Endometrial microvascular endothelial cells (primary cell): ENCODE results near the gene RNF126. TPM values are rescaled to one million over a fixed set of nuclear protein-coding genes. Genes with fewer than 3 reads are reported as not detected.
"Not testable (repeated sequence)": the region's sequence is repeated elsewhere in the genome, so short reads cannot be mapped to it uniquely, and the experiment has no call there.

Experiments
- in situ Hi-C: cut with HindIII; loops from 2 replicates; pipeline ENCODE4 v1.10.0; 2017; ENCODE audit warnings: low sequenced_read_pairs, low pct_unique_long_range_greater_than_20kb; ENCODE audit errors: inconsistent ontology term
- total RNA-seq: library from RNA; depleted of rRNA; stranded (reverse); fragments of >200 nt; gene quantifications from one replicate; pipeline ENCODE4 v1.2.3, GENCODE V29; 2015; ENCODE audit errors: inconsistent ontology term

Gene RNF126
- 136 TPM for total RNA-seq

DNA sequence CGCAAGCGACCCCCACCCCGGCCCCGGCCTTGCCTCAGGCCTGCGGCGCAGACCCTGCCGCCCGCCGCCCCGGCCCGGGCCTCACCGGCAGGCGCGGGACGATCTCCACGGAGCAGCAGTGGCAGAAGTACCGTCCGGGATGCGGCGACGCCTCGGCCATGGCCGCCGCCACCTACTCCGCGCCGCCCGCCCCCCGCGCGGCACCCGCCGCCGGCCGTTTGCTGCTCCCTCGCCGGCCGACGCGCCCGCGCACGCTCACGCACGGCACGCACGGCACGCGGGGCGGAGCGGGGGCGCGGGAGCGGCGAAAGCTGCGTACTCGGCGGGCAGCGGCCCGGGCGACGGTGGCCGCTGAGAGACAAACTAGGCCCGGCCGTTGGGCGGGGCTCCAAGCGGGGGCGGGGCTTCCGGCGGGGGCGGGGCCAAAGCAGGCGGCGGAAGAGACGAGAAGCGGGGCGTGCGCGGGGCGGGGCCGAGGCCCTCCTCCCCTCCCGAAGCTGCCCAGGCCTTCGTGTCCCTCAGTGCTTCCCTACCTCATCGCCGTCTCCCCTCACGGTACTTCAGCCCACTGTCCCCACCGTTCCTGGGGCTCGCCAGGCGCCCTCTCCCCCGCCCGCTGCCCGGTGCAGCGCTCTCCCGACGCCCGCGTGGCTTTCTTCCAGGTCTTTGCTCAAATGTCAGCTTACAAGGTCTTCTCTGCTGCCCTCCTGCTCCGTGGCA lies at the start of gene RNF126:
TSS of gene RNF126 (minus strand) at position 253 of the 720 bp plus-strand sequence. CDS start at position 160, 93 bp downstream.
- in situ Hi-C loops = no loop called here

DNA sequence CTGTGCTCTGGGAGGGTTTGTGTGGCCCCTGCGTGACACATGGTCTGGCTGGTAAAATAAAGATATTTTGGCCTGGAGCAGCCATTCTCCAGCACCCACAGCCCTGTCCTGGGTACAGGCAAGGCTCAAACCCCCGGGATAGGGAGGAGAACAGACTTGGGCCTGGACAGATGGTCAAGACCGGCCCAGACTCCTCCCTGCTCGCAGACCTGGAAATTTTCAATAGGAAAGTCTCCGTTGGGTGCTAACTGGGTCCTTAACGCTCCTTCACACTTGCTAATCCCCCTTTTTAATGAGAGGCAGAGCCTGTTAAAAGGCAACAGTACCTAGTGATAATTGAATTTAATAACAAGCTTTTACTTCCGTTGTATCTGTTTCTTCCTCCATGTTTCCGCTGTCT lies 48.2 kb upstream of the RNF126 start:
- in situ Hi-C loops = no loop called here

DNA sequence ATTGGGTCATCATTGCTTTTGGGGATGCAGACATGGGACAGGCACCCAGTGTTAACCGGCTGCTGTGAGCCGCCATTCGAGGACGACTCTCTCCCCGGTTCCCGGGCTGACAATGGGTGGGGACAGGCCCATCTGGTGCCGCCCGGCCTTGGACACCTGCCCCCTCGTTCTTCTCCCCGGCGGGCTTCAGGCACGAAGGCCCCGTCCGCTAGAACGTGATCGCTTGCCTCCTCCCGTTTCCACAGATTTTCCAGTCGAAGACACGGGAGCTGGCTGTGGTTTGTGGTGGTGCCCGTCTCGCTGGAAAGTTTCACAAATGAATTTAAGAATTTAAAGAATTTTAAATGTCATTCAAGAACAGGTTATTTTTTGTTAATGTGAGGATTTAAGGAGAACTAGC lies 47.8 kb upstream of the RNF126 start:
- in situ Hi-C loops = no loop called here

DNA sequence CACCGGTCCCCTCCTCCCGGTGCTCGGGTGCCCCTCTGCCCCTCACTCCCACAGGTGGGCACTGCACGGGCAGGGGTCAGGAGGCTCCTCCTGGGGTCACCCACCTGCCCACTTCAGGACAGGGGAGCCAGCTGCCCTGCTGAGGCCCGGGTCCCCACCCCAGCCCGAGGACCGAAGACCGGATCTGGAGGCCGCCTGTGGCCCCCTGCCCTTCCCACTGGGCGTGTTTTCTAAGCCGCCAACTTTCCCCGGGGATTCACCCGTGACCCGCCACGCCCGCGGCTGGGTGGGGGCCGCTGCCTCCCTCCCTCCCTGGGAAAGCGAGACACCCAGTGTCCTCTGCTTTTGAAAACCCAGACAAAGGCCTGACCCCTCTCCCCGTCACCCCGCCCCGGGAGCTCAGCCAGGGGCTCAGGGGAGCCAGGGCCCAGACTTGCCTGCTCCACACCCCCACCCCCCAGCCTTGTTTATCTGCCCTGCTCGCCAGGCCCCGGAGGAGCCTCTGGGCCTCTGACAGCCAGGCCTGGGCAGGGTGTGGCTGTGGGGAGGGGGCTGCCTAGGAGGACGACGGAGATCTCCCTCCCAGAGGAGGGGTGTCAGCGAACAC lies 47.1 kb upstream of the RNF126 start:
- in situ Hi-C loops = no loop called here

DNA sequence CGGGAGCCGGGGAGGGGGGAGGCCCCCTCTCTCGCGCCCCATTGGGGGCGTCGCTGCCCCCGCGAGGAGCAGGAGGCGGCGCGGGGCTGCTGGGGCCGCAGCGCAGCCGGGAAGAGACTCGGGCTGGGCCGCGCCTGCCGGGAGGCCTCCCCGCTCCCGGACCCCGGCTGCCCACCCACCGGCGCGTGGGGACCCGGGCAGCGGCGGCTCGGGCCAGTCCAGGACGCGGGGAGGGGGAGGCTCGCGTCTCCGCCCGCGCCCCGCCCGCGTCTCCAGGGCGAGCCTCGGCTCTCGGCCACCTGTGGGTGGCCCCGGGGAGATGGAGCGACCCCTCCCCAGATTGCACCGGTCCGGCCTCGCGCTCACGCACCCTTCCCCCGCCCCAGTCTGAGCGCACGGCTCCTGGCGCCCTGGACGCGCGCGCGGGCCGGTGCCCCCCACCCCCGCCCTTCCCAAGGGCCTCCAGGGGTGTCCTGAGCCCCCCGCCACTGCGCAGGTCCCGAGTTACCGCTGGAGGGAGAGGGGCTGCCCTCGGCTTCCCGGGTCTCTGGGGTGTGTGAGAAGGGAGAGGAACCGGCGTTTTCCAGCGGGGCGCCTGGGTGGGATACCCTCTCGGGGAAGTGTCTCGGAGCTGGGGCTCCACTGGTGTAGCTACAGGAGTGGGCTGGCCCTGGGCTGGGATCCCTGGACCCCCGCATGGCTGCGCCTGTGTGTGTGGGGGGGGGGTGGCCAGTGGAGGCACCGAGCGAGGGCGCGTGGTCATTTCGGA lies 46.4 kb upstream of the RNF126 start:
- in situ Hi-C loops = no loop called here

DNA sequence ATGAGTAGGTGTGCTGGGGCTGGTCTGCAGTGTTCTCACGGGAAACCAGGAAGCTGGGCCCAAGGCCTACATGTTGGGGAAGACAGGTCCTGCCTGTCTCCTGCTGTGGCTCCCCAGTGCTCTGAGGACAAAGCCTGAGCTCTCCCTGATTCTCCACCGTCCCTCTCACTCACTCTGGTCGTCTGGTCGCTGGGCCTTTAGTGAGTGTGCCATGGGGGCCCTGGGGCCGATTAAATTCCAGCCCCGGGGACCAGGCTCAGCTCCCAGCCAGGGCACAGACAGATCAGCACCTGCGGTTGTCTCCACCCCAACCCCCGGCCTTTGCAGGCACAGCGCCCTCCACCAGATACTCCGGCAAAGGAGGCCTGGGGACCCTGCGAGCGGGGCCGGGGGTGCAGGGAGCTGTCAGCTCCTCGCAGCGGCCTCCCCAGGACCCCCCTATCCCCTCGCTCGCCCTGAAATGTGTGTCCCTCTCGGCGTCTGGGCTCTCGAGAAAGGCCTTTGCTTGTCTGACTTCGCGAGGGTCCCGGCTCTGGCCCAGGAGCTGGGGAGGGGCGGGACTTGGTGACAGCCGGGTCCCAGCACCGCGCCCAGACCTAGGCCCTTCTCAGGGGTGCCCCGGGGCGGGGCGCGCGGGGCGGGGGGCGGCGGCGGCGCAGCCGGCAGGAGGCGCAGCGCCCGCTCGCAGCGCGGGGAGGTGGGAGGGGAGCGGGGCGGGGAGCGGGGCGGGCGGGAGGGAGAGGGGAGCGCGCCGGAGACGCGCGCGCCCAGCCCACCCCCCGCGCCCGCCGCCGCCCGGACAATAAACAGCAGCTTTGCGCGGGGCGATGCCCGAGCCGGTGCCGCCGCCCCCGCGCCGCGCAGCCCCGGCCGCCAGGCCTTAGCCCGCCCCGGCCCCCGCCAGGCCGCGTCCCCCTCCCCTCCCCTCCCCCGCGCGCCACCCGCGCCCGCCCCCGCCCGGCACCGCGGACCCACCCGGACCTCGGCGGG lies 45.4 kb upstream of the RNF126 start, which contains the start of gene PALM:
TSS of gene PALM (plus strand) at position 782 of the 990 bp plus-strand sequence. CDS start 212 bp downstream, outside the sequence.
- in situ Hi-C loops = no loop called here

DNA sequence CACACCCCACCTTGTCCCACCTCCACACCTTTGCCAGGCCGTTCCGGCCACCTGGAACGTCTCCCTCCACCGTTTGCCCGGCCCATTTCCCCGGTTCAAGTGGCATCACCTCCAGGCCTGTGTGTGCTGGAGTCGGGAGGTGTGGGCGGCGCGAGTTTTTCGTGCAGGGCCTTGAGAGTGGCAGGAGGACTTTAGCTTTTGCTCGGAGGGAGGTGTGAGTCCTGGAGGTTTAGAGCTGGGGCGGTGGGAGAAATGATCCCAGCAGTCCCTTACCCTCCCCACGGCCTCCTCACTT lies 41.4 kb upstream of the RNF126 start:
- in situ Hi-C loops = no loop called here

DNA sequence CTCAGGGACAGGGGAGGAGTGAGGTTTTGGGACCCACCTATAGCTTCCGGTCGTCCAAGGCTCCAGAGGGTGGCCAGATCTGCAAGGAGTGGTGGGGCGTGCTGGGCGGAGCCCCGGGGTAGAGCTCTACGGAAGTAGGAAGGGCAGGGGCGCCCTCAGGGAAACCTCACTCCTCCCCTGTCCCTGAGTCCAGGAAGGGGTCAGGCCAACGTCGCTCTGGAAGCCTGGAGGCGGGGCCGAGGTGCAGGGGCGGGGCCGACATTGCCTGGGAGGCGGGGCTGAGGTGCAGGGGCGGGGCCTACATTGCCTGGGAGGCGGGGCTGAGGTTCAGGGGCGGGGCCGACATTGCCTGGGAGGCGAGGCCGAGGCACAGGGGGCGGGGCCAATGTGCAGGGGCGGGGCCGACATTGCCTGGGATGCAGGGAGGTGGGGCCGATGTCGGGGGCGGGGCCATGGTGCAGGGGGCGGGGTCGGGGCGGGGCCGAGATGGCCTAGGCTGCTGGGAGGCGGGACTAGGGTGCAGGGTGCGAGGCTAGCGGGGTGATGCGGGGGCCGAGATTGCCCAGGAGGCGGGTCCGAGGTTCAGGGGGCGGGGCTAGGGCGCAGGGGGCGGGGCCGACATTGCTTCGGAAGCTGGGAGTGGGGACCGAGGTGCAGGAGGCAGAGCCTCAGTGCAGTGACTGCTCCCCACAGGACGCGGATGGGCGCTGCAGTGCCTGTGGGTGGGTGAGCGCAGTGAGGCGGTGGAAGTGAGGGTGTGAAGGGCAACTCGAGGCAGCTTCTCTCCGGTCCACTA lies 40.8 kb upstream of the RNF126 start:
- in situ Hi-C loops = no loop called here

DNA sequence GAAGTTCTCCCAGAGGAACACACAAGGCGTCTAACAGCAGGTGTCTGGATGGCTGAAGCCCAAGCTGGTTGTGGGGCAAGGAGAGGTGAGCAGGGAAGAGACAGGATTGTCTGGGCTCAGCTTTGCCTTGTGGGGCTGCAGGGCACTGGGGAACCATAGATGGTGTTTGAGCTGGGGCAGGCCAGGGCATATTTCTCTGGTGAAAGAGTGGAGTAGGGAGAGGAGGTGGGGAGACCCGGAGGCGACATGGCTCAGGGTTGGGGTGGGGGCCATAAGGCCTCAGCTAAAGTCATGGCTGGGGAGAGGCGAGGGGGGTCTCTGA lies 40.3 kb upstream of the RNF126 start:
- in situ Hi-C loops = no loop called here

DNA sequence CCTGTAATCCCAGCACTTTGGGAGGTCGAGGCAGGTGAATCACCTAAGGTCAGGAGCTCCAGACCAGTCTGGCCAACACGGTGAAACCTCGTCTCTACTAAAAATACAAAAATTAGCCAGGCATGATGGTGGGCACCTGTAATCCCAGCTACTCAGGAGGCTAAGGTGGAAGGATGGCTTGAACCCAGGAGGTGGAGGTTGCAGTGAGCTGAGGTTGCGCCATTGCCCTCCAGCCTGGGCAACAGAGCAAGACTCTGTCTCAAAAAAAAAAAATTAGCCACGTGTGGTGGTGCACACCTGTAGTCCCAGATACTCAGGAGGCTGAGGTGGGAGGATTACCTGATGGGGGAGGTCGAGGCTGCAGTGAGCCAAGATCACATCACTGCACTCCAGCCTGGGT lies 39.8 kb upstream of the RNF126 start:
- in situ Hi-C loops = not testable (repeated sequence)

DNA sequence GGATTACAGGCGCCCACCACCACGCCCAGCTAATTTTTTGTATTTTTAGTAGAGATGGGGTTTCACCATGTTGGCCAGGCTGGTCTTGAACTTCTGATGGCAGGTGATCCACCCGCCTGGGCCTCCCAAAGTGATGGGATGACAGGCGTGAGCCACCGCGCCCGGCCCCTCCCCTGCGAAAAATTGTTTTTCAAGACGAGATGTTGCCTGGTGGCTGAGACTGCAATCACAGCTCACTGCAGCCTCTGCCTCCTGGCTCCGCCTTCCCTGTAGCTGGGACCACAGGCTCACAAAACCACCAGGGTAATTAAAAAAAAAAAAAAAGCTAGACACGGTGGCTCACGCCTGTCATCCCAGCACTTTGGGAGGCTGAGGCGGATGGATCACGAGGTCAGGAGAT lies 36.9 kb upstream of the RNF126 start:
- in situ Hi-C loops = not testable (repeated sequence)

DNA sequence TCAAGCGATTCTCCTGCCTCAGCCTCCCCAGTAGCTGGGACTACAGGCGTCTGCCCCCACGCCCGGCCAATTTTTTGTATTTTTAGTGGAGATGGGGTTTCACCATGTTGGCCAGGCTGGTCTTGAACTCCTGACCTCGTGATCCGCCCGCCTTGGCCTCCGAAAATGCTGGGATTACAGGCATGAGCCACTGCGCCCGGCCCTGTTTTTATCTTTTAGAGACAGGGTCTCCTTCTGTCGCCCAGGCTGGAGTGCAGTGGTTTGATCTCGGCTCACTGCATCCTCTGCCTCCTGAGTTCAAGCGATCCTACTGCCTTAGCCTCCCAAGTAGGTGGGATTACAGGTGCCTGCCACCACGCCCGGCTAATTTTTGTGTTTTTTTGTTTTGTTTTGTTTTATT lies 35.5 kb upstream of the RNF126 start:
- in situ Hi-C loops = not testable (repeated sequence)

DNA sequence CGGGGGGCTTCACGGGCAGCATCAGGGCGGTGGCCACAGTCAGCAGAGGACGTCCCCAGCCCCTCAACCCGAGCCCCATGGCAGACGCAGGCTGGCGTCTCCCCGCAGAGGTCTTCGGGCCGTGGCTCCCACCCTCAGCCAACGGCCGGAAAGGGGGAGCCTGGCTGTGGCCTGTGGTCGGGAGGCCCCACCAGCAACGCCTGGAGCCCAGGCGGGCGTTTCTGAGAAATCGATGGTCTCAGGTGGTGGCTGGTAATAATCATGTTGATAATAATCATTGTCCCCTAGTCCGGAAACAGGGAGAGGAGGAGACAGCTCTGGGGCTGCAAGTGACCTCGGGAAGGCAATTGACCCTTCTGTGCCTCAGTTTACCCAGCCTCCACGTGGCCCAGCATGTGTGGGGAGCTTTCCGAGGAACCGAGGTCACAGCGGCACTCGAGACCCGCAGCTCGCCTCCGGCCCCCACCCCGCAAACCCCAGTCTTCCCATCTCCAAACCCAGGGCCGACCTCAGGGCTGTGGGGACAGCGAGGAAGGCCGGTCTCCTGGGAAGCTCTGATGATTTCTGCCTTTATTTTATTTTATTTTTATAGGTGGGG lies 32.4 kb upstream of the RNF126 start, which contains the start of gene PRSS57:
TSS of gene PRSS57 (minus strand) at position 101 of the 598 bp plus-strand sequence. CDS start at position 79, 22 bp downstream.
- in situ Hi-C loops = no loop called here

DNA sequence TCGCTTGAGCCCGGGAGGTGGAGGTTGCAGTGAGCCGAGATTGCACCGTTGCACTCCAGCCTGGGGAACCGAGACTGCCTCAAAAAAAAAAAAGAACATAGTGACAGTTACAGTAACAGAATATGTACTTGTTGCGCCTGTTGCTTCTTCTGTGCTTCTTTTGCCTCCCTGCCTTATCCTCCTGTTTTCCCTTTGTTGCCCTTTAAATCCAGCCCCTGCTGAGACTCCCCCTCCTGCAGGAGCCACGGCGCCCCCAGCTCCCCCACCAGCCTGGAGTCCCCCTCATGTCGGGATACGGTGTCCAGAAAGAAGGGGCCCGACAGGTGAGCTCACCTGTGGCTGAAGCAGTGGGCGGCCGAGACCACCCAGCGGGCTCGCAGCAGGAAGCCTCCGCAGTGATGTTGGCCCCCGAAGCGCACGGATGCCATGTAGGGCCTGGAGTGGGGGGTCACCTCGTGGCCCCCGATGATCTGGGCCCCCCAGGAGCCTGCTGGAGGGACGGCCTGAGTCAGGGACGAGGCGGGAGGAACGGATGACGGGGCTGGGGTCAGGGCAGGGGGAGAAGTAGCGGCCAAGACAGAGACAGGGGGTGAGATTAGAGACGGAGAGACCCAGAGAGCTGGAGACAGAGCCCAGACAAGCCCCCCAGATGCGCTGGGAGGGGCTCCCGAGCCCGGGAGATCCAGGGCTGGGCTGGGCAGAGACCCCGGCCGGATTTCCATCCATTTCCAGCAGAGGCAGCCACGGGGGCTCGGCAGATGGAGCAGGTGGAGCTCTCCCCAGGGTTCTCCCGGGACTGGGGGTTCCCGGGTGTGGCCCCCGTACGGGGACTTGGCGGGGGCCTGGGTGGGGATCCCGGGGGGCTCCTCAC lies 31.7 kb upstream of the RNF126 start:
- in situ Hi-C loops = no loop called here

DNA sequence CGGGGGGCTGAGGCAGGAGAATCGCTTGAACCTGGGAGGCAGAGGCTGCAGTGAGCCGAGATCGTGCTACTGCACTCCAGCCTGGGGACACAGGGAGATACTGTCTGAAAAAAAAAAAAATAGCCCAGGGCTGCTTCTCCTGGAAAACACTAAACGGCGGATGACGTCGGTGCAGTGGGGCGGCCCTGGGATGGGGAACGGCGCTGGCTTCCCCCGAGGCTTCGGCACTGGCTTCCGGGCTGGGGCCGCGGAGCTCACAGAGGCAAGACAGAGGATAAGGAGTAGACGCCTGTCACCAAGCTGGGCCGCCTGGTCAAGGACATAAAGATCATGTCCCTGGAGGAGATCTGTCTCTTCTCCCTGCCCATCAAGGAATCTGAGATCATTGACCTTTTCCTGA lies 27.2 kb upstream of the RNF126 start:
- in situ Hi-C loops = no loop called here

DNA sequence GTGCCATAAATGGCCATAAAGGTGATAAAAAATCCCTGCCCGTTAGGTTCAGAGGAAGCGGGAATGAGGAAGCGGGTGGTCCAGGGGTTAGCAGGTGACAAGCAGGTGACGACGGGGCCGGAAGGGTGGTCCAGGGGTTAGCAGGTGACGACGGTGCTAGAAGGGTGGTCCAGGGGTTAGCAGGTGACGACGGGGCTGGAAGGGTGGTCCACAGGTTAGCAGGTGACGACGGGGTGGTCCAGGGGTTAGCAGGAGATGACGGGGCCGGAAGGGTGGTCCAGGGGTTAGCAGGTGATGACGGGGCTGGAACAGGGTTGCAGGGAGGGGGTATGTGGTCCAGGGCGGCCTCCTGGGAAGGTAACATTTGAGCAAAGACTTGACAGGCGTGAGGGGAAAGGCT lies 26.0 kb upstream of the RNF126 start:
- in situ Hi-C loops = no loop called here

DNA sequence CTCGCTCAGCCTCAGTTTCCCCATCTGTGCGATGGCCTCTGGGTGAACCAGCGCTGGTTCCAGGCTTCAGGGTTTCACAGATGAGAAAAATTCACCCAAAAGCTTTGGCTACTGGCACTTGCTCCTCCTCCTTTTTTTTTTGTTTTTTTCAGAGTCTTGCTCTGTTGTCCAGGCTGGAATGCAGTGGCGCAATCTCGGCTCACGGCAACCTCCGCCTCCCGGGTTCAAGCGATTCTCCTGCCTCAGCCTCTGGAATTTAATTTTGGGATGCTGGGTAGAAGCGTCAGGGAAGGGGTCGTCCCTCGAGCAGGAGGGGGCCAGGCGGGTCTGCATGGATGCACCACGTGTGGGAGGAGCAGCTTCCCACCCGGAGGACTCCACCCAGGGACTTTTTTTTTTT lies 25.2 kb upstream of the RNF126 start:
- in situ Hi-C loops = no loop called here
